Gastroesophageal sphincter (tissue), 3 donors: Measurements from ENCODE around the gene CEP170B.

Experiments
- POLR2A ChIP-seq, 2 donors: fragments of 450-650 bp; IDR thresholded peaks; one replicate each; pipeline ENCODE4 v1.6.1; 2017; ENCODE audit warnings: antibody characterized with exemption in 2 of 2, mild to moderate bottlenecking in 2 of 2, moderate library complexity in 1 of 2
- POLR2AphosphoS5 ChIP-seq: sonication (generic); formaldehyde crosslinking; IDR thresholded peaks from one replicate; pipeline ENCODE4 v1.6.1; 2017; ENCODE audit warnings: antibody characterized with exemption
- TF ChIP-seq, protein P1 (sequence below), 4 experiments: fragments of 200-600 bp in 2 of 4; fragments of 450-650 bp in 2 of 4; sonication (generic) in 1 of 4; IDR thresholded peaks; one replicate each; pipeline ENCODE4 v1.5.1; 2017 to 2019; ENCODE audit warnings: antibody characterized with exemption in 4 of 4, mild to moderate bottlenecking in 2 of 4, moderate library complexity in 2 of 4

- TF ChIP-seq, protein P1, sequence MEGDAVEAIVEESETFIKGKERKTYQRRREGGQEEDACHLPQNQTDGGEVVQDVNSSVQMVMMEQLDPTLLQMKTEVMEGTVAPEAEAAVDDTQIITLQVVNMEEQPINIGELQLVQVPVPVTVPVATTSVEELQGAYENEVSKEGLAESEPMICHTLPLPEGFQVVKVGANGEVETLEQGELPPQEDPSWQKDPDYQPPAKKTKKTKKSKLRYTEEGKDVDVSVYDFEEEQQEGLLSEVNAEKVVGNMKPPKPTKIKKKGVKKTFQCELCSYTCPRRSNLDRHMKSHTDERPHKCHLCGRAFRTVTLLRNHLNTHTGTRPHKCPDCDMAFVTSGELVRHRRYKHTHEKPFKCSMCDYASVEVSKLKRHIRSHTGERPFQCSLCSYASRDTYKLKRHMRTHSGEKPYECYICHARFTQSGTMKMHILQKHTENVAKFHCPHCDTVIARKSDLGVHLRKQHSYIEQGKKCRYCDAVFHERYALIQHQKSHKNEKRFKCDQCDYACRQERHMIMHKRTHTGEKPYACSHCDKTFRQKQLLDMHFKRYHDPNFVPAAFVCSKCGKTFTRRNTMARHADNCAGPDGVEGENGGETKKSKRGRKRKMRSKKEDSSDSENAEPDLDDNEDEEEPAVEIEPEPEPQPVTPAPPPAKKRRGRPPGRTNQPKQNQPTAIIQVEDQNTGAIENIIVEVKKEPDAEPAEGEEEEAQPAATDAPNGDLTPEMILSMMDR (IDR thresholded peaks at IDR 0.05): no peak
- TF ChIP-seq POLR2A (IDR thresholded peaks at IDR 0.05): no peak
- TF ChIP-seq POLR2AphosphoS5: no peak
Observed at GRCh38 chr14:104895786-104896661, 31.0 kb downstream of the CEP170B start.
